Measurements from ENCODE around the gene RAP2A.

The RAP2A gene

DNA sequence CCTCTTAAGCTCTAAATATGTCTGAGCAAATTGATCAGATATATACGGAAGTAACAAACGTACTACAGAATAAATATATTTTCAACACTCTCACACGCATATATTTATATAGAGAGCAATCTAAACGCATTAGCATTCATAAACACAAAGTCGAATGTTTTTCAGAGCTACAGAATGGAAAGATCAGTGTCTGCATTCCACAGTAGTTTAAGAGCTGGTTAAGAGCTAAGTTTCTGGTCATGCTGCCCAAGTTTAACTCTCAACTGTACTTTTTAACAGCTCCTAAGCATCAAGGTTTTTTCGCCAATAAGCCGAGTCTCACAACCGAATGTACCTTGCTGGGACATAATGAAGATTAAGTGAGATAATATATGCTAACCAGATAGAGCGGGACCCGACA lies 36.7 kb upstream of the RAP2A start:
- peaks cover 2% of the 10 kb centered on the region for H3K27me3 Mint-ChIP-seq (ENCODE audit: low read depth, poor library complexity)
- no peaks in the 10 kb centered on the region for H3K4me1 Mint-ChIP-seq
- H3K4me3 Mint-ChIP-seq, result no peak overlapping the region
- peaks cover 8% of the 10 kb centered on the region for H3K9me3 Mint-ChIP-seq
- no peak for DNase-seq
- no peaks in the 10 kb centered on the region for H3K36me3 Mint-ChIP-seq (ENCODE audit: low read depth)
- TF ChIP-seq, protein P1, sequence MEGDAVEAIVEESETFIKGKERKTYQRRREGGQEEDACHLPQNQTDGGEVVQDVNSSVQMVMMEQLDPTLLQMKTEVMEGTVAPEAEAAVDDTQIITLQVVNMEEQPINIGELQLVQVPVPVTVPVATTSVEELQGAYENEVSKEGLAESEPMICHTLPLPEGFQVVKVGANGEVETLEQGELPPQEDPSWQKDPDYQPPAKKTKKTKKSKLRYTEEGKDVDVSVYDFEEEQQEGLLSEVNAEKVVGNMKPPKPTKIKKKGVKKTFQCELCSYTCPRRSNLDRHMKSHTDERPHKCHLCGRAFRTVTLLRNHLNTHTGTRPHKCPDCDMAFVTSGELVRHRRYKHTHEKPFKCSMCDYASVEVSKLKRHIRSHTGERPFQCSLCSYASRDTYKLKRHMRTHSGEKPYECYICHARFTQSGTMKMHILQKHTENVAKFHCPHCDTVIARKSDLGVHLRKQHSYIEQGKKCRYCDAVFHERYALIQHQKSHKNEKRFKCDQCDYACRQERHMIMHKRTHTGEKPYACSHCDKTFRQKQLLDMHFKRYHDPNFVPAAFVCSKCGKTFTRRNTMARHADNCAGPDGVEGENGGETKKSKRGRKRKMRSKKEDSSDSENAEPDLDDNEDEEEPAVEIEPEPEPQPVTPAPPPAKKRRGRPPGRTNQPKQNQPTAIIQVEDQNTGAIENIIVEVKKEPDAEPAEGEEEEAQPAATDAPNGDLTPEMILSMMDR (IDR thresholded peaks at IDR 0.05), result no peak
- no peak overlapping the region for H3K27ac Mint-ChIP-seq

DNA sequence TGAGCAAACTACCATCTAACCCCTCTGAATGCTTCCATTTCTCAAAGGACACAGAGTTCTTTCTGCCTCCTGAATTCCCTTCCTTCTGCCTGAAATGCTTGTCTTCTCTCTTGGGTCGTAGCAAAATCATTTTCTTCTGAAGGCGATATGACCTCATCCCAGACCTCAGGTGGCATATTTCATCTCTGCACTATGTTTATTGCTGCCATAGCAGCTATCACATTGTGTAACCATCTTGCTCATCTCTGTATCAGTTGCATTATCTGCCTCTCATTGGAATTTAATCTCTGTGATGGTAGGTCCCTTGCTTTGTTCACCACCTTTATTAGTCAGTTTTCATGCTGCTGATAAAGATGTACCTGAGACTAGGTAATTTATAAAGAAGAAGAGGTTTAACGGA lies 32.5 kb upstream of the RAP2A start:
- Mint-ChIP-seq H3K36me3 (ENCODE audit: low read depth) (no peaks in the 10 kb centered on the region), H3K9me3 (peaks cover 8% of the 10 kb centered on the region)
- TF ChIP-seq, protein P1 (IDR thresholded peaks at IDR 0.05), result no peak

DNA sequence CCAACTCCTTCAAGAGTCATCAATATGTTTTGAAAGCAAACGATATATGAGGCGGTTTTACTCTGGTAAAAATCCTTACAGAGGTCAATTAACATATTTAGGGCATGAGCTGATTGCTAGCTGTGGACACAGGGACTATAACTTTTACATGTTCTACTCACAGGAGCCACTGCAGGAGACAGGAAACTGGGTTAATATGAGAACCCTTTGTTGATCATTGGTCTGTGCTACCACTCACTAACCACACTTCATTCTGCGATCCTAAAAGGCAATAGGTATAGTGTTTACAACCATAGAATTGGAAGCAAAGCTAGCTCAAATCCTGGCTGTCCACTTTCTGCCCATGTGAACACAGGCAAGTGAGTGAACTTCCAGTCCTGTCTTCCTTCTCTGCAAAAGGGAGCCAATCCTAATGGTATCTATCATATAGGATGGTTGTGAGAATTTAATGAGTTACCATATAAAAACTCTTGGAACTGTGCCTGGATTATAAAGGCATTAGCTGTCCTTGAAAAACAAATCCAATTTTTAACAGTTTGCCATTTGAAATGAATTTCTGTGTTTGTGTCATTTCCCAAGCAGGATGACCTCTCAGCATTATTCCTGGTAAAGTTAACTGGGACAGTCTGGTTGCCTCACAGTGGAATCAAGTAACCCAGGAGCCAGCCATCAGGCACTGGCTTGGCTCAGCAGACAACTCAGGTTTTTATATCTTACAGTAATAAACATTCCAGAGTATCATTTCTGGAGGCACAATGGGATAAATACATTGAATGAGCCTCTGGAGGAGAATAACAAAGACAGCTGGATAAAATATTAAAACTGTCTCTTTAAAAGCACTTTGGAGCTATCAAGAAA lies 29.8 kb upstream of the RAP2A start:
- H3K4me3 Mint-ChIP-seq, result no peak overlapping the region
- peaks cover 8% of the 10 kb centered on the region for H3K9me3 Mint-ChIP-seq
- no peaks in the 10 kb centered on the region for H3K4me1 Mint-ChIP-seq
- peaks cover 7% of the 10 kb centered on the region for H3K27me3 Mint-ChIP-seq (ENCODE audit: low read depth, poor library complexity)
- H3K36me3 Mint-ChIP-seq (ENCODE audit: low read depth), result no peaks in the 10 kb centered on the region
- no peak overlapping the region for H3K27ac Mint-ChIP-seq
- TF ChIP-seq, protein P1 (IDR thresholded peaks at IDR 0.05), result no peak
- no peak for DNase-seq

More for the DNA sequence above, 32.5 kb upstream of the RAP2A start:
- Mint-ChIP-seq H3K4me1 (no peaks in the 10 kb centered on the region), H3K27ac (no peak overlapping the region), H3K27me3 (ENCODE audit: low read depth, poor library complexity) (peaks cover 2% of the 10 kb centered on the region), H3K4me3 (no peak overlapping the region)
- no peak for DNase-seq

DNA sequence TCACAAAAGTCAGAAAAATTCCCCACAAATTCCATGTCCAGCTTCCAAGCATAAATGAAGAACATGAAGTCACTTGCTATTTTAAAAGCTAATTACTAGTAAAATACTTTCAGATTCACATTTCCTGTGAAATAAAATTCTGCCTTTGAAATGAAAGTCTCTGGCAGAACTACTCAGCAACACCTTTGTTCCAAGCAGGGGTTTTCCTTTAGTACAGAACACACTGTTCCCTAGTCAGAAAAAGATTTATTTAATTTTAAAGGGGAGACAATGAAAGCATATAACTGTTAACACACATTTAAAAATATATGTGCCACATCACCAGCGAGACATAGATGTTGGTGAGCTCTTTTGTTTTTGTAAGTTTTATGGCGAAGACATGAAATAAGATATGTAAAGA lies 26.4 kb upstream of the RAP2A start:
- Mint-ChIP-seq H3K9me3 (no peaks in the 10 kb centered on the region), H3K27me3 (ENCODE audit: low read depth, poor library complexity) (peaks cover 4% of the 10 kb centered on the region), H3K4me3 (no peak overlapping the region), H3K36me3 (ENCODE audit: low read depth) (no peaks in the 10 kb centered on the region), H3K27ac (no peak overlapping the region), H3K4me1 (no peaks in the 10 kb centered on the region)
- TF ChIP-seq, protein P1 (IDR thresholded peaks at IDR 0.05), result no peak
- no peak for DNase-seq

DNA sequence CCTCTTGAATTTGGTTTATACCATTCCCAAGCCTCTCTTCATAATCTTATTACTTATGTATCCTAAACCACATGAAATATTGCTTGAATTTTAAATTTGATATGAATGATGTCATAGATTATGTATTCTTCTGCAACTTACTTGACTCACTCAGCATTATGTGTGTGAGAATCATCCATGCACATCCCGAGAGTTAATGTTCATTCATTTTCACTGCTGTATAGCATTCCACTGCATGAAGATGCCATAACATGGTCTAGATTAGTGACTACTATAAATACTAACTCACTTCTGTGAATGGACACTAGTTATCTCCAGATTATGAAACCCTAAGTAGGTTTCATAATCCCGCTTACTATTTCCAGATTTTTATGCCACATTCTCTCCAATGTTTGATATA lies 25.0 kb upstream of the RAP2A start:
- TF ChIP-seq, protein P1 (IDR thresholded peaks at IDR 0.05), result no peak
- peaks cover 4% of the 10 kb centered on the region for H3K27me3 Mint-ChIP-seq (ENCODE audit: low read depth, poor library complexity)
- no peaks in the 10 kb centered on the region for H3K9me3 Mint-ChIP-seq

DNA sequence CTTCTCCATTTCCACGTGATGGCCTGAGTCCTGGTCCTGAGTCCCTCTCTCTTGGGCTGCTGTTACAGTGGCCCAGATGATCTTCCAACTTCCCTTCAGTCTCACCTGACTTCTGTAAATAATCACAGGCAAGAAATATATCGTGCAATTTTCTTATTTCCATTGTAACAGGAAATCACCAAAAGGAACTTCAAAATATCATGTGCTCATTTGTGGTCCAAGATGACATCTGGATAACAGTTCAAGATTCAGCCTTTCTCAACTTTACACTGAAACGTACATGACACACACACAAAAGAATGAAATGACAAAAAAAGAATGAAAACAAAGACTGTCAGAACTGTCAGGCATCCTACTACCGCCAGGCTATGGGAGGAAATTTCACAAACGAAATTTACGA lies 22.0 kb upstream of the RAP2A start:
- Mint-ChIP-seq H3K27ac (no peak overlapping the region), H3K4me3 (no peak overlapping the region), H3K9me3 (no peaks in the 10 kb centered on the region), H3K27me3 (ENCODE audit: low read depth, poor library complexity) (peaks cover 4% of the 10 kb centered on the region), H3K36me3 (ENCODE audit: low read depth) (no peaks in the 10 kb centered on the region), H3K4me1 (no peaks in the 10 kb centered on the region)
- TF ChIP-seq, protein P1 (IDR thresholded peaks at IDR 0.05), result no peak
- no peak for DNase-seq

More for the DNA sequence above, 25.0 kb upstream of the RAP2A start:
- Mint-ChIP-seq H3K36me3 (ENCODE audit: low read depth) (no peaks in the 10 kb centered on the region), H3K4me3 (no peak overlapping the region), H3K4me1 (no peaks in the 10 kb centered on the region), H3K27ac (no peak overlapping the region)
- DNase-seq, result no peak
